Esophagus squamous epithelium (tissue), 4 donors: Measurements from ENCODE around the gene QRFPR.

Source experiments
- CTCF ChIP-seq, 6 experiments: fragments of 450-650 bp in 4 of 6; fragments of 200-600 bp in 2 of 6; sonication (generic) in 2 of 6; IDR thresholded peaks; one replicate each; pipeline ENCODE4 v1.5.1; 2016 to 2019; ENCODE audit warnings: antibody characterized with exemption in 6 of 6, mild to moderate bottlenecking in 4 of 6, moderate library complexity in 4 of 6
- POLR2A ChIP-seq, 4 donors: fragments of 450-650 bp; IDR thresholded peaks; one replicate each; pipeline ENCODE4 v1.6.1; 2017; ENCODE audit warnings: antibody characterized with exemption in 4 of 4, mild to moderate bottlenecking in 4 of 4, moderate library complexity in 3 of 4

DNA sequence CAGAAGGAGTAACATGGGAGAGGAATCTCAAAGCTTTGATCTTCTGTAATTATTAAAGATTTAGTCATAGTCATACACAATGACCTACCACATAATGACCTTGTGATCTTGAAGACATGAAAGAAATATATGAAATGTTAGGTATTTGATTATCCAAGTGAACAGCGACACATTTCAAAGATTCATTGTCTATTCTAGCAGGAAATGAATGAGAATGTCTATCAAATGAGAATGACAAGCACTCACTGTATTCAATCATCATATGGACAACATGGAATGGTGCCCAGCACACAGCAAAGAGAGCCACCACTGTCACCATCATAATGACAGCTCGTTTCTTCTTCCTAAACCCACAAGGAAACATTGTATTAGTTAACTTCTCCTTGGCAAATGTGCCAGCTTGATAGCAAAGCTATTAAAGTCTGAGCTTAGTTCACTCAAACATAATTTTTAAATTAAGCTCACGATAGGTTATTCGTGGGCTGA is 50.6 kb downstream of the QRFPR start:
- no peak for TF ChIP-seq CTCF (IDR thresholded peaks at IDR 0.05)
- no peak for TF ChIP-seq POLR2A (IDR thresholded peaks at IDR 0.05)
